ENCODE data around the gene S1PR3.

The S1PR3 gene

GRCh38 chr9:89044104-89044503 is 52.8 kb downstream of the S1PR3 start:
- Histone ChIP-seq H3K4me1 (ENCODE audit: control insufficient read depth, low read length) (no peaks in the 10 kb centered on the region), H3K4me2 (ENCODE audit: low read length) (no peak overlapping the region), H3K79me2 (ENCODE audit: control insufficient read depth, low read length) (no peaks in the 10 kb centered on the region), H3K9me2 (replicated peaks; ENCODE audit: control insufficient read depth, low read length) (no peaks in the 10 kb centered on the region), H3K9me3 (ENCODE audit: control insufficient read depth, insufficient read depth, low read length) (no peaks in the 10 kb centered on the region), H3K27me3 (ENCODE audit: control insufficient read depth, low read length) (no peaks in the 10 kb centered on the region), H3K36me3 (ENCODE audit: control insufficient read depth, low read length) (no peaks in the 10 kb centered on the region), H3K4me3 (ENCODE audit: low read length) (no peak overlapping the region), H4K20me1 (ENCODE audit: control insufficient read depth, insufficient read depth, low read depth, low read length) (no peaks in the 10 kb centered on the region), H3F3A (ENCODE audit: control insufficient read depth, insufficient read depth) (no peaks in the 10 kb centered on the region), H3K27ac (ENCODE audit: low read depth, low read length) (no peak overlapping the region)
- TF ChIP-seq CTCF (IDR thresholded peaks at IDR 0.05; ENCODE audit: low read depth, low read length, poor library complexity, severe bottlenecking) (no peak), EZH2phosphoT487 (IDR thresholded peaks at IDR 0.05; ENCODE audit: borderline replicate concordance, low read length) (no peak)

GRCh38 chr9:89044881-89045280 is 53.6 kb downstream of the S1PR3 start:
- Histone ChIP-seq H4K20me1 (ENCODE audit: control insufficient read depth, insufficient read depth, low read depth, low read length) (no peaks in the 10 kb centered on the region), H3K4me3 (ENCODE audit: low read length) (no peak overlapping the region), H3K9me3 (ENCODE audit: control insufficient read depth, insufficient read depth, low read length) (no peaks in the 10 kb centered on the region), H3F3A (ENCODE audit: control insufficient read depth, insufficient read depth) (no peaks in the 10 kb centered on the region), H3K9me2 (replicated peaks; ENCODE audit: control insufficient read depth, low read length) (no peaks in the 10 kb centered on the region), H3K4me1 (ENCODE audit: control insufficient read depth, low read length) (no peaks in the 10 kb centered on the region), H3K27ac (ENCODE audit: low read depth, low read length) (no peak overlapping the region), H3K79me2 (ENCODE audit: control insufficient read depth, low read length) (no peaks in the 10 kb centered on the region), H3K27me3 (ENCODE audit: control insufficient read depth, low read length) (no peaks in the 10 kb centered on the region), H3K4me2 (ENCODE audit: low read length) (no peak overlapping the region), H3K36me3 (ENCODE audit: control insufficient read depth, low read length) (no peaks in the 10 kb centered on the region)
- TF ChIP-seq CTCF (IDR thresholded peaks at IDR 0.05; ENCODE audit: low read depth, low read length, poor library complexity, severe bottlenecking), result no peak
- TF ChIP-seq EZH2phosphoT487 (IDR thresholded peaks at IDR 0.05; ENCODE audit: borderline replicate concordance, low read length), result no peak

GRCh38 chr9:89046832-89047231 is 55.6 kb downstream of the S1PR3 start:
- Histone ChIP-seq H3K36me3 (ENCODE audit: control insufficient read depth, low read length) (no peaks in the 10 kb centered on the region), H3K4me2 (ENCODE audit: low read length) (no peak overlapping the region), H3K4me1 (ENCODE audit: control insufficient read depth, low read length) (no peaks in the 10 kb centered on the region), H4K20me1 (ENCODE audit: control insufficient read depth, insufficient read depth, low read depth, low read length) (no peaks in the 10 kb centered on the region), H3K27ac (ENCODE audit: low read depth, low read length) (no peak overlapping the region), H3K4me3 (ENCODE audit: low read length) (no peak overlapping the region), H3K9me2 (replicated peaks; ENCODE audit: control insufficient read depth, low read length) (no peaks in the 10 kb centered on the region), H3K9me3 (ENCODE audit: control insufficient read depth, insufficient read depth, low read length) (no peaks in the 10 kb centered on the region), H3K79me2 (ENCODE audit: control insufficient read depth, low read length) (no peaks in the 10 kb centered on the region), H3K27me3 (ENCODE audit: control insufficient read depth, low read length) (no peaks in the 10 kb centered on the region), H3F3A (ENCODE audit: control insufficient read depth, insufficient read depth) (no peaks in the 10 kb centered on the region)
- TF ChIP-seq CTCF (IDR thresholded peaks at IDR 0.05; ENCODE audit: low read depth, low read length, poor library complexity, severe bottlenecking) (no peak), EZH2phosphoT487 (IDR thresholded peaks at IDR 0.05; ENCODE audit: borderline replicate concordance, low read length) (no peak)

GRCh38 chr9:89047667-89048066 is 56.4 kb downstream of the S1PR3 start:
- TF ChIP-seq EZH2phosphoT487 (IDR thresholded peaks at IDR 0.05; ENCODE audit: borderline replicate concordance, low read length), result no peak
- no peak for TF ChIP-seq CTCF (IDR thresholded peaks at IDR 0.05; ENCODE audit: low read depth, low read length, poor library complexity, severe bottlenecking)
- H3K36me3 ChIP-seq (ENCODE audit: control insufficient read depth, low read length), result no peaks in the 10 kb centered on the region

More at GRCh38 chr9:89047667-89048066, 56.4 kb downstream of the S1PR3 start:
- no peak overlapping the region for H3K27ac ChIP-seq (ENCODE audit: low read depth, low read length)
- H3K4me3 ChIP-seq (ENCODE audit: low read length), result no peak overlapping the region
- no peaks in the 10 kb centered on the region for H3K9me3 ChIP-seq (ENCODE audit: control insufficient read depth, insufficient read depth, low read length)
- H3K79me2 ChIP-seq (ENCODE audit: control insufficient read depth, low read length), result no peaks in the 10 kb centered on the region
- no peaks in the 10 kb centered on the region for H3K9me2 ChIP-seq (replicated peaks; ENCODE audit: control insufficient read depth, low read length)
- H4K20me1 ChIP-seq (ENCODE audit: control insufficient read depth, insufficient read depth, low read depth, low read length), result no peaks in the 10 kb centered on the region
- H3K27me3 ChIP-seq (ENCODE audit: control insufficient read depth, low read length), result no peaks in the 10 kb centered on the region
- no peaks in the 10 kb centered on the region for H3K4me1 ChIP-seq (ENCODE audit: control insufficient read depth, low read length)
- H3K4me2 ChIP-seq (ENCODE audit: low read length), result no peak overlapping the region
- H3F3A ChIP-seq (ENCODE audit: control insufficient read depth, insufficient read depth), result no peaks in the 10 kb centered on the region
